Measurements from ENCODE around the gene SPG7.

DNA sequence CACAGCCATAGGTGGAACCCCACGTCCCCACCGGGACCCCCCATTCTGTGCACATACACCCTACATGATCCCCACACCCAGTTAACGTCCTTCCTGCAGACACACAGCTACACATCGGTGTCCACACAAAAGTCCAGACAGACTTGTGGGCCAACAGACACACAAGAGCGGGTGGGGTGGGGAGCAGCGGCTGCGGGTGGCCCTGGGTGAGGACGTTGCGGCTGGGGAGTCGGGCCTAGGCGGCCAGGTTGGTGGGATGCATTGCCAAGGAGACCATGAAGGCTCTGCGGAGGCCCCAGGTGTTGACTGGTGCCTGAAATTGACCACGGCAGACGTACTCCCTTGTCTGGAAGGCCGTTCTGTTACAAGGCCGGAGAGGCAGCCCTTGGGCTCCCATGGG is 96.6 kb downstream of the SPG7 start:
- TF ChIP-seq, protein P1, sequence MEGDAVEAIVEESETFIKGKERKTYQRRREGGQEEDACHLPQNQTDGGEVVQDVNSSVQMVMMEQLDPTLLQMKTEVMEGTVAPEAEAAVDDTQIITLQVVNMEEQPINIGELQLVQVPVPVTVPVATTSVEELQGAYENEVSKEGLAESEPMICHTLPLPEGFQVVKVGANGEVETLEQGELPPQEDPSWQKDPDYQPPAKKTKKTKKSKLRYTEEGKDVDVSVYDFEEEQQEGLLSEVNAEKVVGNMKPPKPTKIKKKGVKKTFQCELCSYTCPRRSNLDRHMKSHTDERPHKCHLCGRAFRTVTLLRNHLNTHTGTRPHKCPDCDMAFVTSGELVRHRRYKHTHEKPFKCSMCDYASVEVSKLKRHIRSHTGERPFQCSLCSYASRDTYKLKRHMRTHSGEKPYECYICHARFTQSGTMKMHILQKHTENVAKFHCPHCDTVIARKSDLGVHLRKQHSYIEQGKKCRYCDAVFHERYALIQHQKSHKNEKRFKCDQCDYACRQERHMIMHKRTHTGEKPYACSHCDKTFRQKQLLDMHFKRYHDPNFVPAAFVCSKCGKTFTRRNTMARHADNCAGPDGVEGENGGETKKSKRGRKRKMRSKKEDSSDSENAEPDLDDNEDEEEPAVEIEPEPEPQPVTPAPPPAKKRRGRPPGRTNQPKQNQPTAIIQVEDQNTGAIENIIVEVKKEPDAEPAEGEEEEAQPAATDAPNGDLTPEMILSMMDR (conservative IDR thresholded peaks at IDR 0.05 in 1 of 2, IDR thresholded peaks at IDR 0.05 in 1 of 2; ENCODE audit: extremely low read depth in 1 of 2, insufficient read depth in 1 of 2, low read depth in 1 of 2, low read length in 2 of 2): no peak
- no peak for TF ChIP-seq EZH2 (IDR thresholded peaks at IDR 0.05; ENCODE audit: borderline replicate concordance, low read length)

Measured in mammary epithelial cell (primary cell).